8988T (cell line): ENCODE measurements around the gene HSFY2.
"Not testable (repeated sequence)": the region's sequence is repeated elsewhere in the genome, so short reads cannot be mapped to it uniquely, and the experiment has no call there.

ENCODE experiments used
- DNase-seq: peaks from one replicate; pipeline ENCODE4 v3.0.0; 2011

The HSFY2 gene

GRCh38 chrY:18773635-18774034 is at the start of gene HSFY2:
HSFY2 (minus strand) TSS chrY:18773735; CDS start chrY:18773618, 117 bp downstream.
- not testable (repeated sequence) for DNase-seq

- not testable (repeated sequence) for DNase-seq
Observed at GRCh38 chrY:18815751-18816150, 42.2 kb upstream of the HSFY2 start.

- not testable (repeated sequence) for DNase-seq
Observed at GRCh38 chrY:18788757-18789406, 15.3 kb upstream of the HSFY2 start.

GRCh38 chrY:18754077-18754476 is 19.5 kb downstream of the HSFY2 start:
- not testable (repeated sequence) for DNase-seq

- DNase-seq, result not testable (repeated sequence)
Observed at GRCh38 chrY:18753133-18753815, 20.3 kb downstream of the HSFY2 start.

GRCh38 chrY:18723714-18724113 is 49.8 kb downstream of the HSFY2 start:
- not testable (repeated sequence) for DNase-seq
